HG03025 (cell line): Measurements from ENCODE around the gene GPSM1.

Source experiments
- ATAC-seq: cut with Tn5 transposase; IDR thresholded peaks from one replicate; pipeline ENCODE4 v1.9.1; 2021; ENCODE audit warnings: mild to moderate bottlenecking, moderate library complexity; ENCODE audit not compliant: unreplicated experiment, low FRiP score

The GPSM1 gene

GRCh38 chr9:136289651-136290507 lies 37.5 kb upstream of the GPSM1 start:
- no peak for ATAC-seq

DNA sequence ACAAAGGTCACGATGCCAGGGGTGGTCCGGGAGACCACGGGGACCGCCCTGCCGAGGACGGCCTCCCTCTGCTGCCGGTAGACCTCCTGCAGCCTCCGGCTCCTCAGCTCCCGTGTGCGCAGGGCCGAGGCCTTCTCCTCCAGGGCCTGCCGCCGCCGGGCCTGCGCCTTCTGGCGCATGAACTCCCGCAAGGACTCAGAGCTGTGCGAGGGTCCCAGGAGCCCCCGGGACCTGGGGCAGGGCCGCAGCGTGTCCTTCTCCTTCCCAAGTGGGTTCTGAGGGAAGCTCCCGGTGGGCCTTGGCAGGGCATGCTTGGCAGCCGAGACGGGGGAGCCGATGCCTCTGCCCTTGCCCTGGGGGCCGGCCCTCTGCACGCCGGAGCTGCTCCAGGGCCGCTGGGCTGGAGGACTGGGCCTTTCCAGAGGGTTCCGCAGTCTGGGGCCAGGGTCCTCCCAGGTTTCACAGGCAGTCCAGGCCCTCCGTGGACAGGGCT lies 36.8 kb upstream of the GPSM1 start:
- no peak for ATAC-seq

DNA sequence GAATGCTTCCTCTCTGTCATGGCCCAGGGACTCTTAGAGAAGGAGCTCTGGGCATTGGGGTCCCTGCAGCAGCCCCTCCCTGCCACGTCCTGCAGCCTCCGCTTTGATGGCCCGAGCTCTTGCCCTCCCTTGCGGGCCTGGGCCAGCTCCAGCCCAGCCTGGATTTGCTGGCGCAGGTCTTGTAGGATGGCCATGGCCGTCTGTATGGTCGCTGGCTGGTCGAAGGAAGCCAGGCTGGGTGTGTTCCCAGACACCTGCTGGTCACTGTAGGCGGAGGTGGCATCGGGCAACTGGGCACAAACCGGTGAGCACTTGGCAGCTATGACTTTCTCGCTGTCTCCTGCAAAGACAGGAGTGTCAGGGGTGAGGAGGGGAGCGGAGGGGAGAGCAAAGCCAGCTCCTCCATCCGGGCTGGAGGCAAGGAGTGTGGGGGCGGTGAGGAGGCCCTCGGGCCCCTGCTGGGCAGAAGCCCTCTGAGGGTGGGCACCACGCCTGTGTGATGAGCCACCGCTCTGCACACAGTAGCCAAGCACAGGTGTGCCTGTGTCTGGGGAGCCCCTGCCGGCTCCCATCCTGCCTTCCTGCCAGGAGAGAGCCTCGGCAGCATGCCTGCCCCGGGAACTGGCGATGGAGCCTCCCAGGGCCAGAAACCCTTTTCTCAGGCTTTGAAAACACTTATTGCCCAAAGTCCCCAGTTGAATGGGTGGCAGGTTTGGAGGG lies 35.9 kb upstream of the GPSM1 start:
- ATAC-seq: no peak

DNA sequence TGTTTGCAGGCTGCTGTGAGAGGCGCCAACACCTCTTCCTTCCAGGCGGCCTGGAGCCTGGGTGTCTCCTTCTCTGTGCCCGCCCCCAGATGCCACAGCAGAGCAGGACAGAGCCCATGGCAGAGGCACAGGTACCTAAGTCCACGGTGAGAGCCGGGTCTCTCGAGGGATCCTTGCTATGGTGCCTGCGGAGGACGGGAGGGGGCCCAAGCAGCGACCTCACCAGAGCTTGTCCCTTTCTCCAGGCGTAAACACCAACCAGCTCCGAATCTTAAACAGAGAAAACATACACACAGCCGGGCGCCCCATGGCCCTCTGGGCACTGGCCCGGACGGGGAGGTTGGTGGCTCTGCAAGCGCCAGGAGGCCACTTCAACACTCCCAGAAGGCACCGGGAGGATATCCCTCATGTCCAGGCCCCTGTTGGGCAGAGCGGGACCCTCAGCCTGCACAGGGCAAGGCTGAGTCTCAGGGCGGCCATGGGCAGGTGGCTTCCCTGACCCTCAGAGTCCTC lies 35.3 kb upstream of the GPSM1 start:
- no peak for ATAC-seq

GRCh38 chr9:136292591-136293448 lies 34.5 kb upstream of the GPSM1 start:
- no peak for ATAC-seq

DNA sequence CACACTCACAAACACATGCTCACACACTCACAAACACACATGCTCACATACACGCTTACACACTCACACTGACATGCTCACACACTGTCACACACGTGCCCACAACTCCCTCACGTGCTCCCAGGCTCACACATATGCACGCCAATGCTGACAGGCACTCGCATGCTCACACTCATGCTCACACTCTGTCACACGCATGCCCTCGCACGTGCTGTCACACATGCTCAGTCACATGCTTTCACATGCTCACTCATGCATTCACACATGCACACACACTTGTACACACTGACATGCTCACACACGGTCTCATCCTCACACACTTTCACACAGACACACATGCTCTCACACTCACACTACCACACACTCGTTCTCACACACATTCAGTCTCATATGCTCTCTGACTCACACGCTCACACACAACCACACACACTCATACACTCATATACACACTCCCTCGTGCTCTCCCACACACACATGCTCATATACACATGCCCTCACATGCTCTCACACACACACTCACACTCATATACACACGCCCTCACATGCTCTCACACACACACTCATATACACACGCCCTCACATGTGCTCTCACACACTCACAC lies 33.8 kb upstream of the GPSM1 start:
- ATAC-seq: no peak

DNA sequence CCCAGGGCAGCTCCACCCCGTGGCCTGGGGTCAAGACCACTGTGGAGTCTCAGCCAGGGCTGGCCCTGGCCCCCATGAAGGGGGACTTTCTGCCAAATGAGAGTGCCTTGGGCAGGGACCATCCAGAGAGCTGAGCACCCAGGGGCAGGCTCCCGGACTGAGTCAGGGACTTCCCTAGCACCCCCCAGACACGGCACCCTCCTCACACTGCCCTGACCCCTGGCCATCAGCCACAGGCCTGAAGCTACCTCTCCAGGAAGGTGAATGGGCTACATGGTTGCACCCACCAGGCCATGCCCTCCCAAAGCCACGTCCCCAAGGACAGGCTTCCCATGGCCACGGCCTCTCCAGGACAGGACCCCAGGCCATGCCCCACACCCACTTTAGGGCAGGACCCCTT lies 32.9 kb upstream of the GPSM1 start:
- no peak for ATAC-seq

GRCh38 chr9:136295055-136295454 lies 32.3 kb upstream of the GPSM1 start:
- no peak for ATAC-seq

DNA sequence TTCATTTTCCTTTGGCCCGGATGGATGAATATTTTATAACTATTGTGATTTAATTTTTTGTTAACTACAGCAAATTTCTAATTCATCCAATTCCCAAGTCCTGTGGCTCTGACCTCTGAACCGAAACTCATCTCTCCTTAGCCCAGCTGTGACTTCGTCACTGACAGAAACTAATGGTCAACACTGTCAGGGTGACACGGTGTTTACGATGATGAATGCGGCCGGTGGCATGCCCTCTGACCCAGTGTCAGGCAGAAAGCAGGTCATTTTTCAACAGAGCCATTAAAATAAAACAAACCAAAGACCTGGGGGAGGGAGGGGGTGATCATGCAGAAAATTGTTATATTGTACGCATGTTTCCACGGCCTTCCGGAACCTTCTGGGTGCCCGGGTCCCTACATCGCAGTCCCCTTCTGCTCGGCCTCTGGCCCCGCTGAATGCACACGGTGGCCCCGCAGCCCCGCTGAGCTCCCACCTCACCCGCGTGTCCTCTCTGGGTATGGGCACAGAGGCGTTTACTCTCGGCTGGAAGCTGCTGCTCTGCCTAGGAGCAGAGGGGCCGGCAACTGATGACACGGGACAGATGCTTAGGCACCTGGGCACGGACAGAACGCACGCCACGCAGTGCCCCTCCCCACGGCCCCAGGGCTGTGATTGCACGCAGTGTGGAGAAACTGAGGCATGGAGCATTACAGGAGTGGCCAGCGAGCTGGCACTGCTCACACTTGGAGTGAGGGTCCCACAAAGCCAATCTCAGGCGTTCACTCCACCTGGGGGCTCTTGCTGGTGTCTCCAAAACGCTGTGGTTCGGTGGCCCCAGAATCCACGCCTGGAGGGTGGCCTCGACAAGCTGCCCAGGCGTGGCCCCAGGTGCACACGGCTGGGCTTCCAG lies 31.6 kb upstream of the GPSM1 start:
- ATAC-seq: no peak

DNA sequence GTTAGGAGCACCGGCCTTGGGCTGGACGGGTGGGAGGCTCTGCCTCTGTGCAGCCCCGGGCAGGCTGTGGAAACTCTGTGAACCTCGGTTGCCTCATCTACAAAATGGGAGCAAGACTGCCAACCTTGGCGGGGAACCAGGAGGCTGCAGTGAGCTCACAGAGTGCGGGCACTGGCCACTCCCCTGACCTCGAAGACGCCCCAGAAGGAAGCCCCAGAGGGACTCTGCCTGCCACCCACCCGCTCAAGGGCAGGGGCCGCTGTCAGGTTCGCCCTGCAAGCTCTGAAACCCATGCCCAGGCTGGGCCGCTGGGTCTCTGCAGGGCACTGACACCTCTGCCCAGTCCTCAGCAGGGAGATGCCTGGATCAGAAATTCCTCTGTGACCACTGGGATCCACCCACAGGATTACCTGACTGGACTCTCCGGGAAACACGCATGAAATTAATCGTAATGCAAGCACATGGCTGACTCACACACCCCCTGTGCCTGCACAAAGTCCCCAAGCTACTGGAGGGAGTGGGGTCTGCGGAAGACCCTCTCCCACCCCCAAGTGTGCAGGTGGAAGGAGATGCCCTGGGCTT lies 30.8 kb upstream of the GPSM1 start:
- no peak for ATAC-seq

DNA sequence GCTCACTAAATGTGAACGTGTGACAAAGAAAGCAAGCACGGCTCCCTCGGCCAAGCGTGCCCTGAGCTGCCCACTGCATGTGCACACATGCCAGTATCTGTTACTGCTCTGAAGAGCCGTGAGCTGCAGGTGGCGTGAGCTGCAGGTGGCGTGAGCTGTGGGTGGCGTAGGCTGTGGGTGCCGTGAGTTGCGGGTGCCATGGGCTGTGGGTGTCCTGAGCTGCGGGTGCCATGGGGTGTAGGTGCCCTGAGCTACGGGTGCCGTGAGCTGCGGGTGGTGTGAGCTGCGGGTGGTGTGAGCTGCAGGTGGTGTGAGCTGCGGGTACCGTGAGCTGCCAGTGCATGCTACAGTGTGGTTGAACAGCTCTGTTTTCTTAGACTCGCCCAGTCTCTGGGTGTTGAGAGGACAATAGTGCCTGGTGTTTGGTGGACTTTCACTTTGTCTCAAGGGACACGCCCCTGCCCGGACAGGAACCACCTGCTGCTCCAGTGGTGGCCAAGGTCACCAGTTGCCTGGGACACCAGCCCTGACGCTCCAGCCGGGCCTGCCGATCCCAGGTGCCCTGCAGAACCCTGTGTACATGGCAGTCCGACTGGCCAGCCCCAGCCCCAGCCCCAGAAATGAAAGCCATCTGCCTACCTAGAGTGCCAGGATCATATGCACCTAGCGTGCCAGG lies 30.2 kb upstream of the GPSM1 start:
- ATAC-seq: no peak

- no peak for ATAC-seq
Observed at GRCh38 chr9:136297766-136298735, 29.3 kb upstream of the GPSM1 start.

- no peak for ATAC-seq
Observed at GRCh38 chr9:136299116-136299515, 28.2 kb upstream of the GPSM1 start.

DNA sequence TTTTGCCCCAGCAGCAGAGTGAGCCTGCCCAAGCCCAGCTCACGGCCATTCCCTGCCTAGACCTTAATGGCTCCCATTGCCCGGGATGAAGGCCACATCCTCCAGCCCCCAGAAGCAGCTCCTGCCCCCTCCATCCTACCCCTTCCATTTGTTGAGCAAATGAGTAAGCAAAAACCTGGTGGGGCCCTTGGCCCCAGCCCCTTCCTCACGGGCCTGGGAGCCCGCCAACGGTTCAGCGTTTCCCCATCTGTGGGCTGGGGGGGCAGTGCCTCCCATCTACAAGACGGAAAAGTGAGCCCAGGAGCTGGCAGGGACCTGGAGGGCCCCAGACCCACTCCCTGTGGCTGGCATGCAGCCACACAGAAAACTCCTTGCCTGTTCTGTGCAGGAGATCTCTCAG lies 27.8 kb upstream of the GPSM1 start:
- ATAC-seq: no peak

DNA sequence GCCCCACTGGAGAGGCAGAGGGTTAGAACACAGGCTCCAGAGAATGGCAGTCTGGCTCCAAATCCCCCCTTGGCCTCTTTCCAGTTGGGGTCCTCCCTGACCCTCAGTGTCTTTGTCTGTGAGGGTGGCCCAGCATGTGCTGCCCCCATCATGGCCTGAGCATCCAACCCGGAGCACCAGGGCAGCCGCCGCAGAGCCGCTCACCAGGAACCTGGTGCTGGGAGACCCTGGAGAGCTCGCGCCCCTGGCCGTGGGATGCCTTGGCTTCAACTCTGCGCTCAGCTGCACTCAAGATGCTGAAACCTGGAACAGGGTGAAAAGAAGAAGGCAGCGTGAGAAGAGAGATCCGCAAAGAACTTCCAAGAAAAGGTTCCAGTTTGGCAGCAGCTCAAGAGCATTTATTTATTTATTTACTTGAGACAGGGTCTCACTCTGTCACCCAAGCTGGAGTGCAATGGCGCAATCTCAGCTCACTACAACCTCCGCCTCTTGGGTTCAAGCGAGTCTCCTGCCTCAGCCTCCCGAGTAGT lies 27.3 kb upstream of the GPSM1 start:
- ATAC-seq: no peak

- ATAC-seq: no peak
Observed at GRCh38 chr9:136300866-136301265, 26.5 kb upstream of the GPSM1 start.

GRCh38 chr9:136302527-136302926 lies 24.8 kb upstream of the GPSM1 start:
- no peak for ATAC-seq
